ENCODE results near the gene STAT2.

- TF ChIP-seq CTCF (IDR thresholded peaks at IDR 0.05) (no peak), EP300 (IDR thresholded peaks at IDR 0.05) (no peak)
These were observed 49.0 kb upstream of the STAT2 start for GRCh38 chr12:56408799-56409417.
